Superior temporal gyrus (tissue), 1 donor: ENCODE results near the gene ATMIN.

ENCODE experiments used
- DNase-seq: peaks from one replicate; pipeline ENCODE4 v3.0.0-alpha.2; 2016; ENCODE audit errors: extremely low spot score

Gene ATMIN

DNA sequence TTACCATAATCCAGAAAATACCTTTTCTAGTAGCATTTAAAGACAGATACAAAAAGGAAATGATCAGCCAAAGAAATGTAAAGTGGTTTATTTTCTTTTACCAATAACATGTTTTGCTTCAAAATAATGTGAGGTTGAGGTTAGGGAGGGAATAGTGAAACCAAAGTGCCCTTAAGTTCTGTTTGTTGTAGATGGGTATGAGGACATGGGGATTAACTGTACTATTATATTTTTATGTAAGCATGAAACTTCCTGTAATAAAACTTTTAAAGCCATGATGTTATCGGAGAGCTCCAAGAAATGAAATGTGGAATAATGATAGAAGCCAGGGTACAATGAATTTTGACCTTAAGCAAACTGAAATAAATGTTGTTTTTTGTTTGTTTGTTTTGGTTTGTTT is 31.5 kb downstream of the ATMIN start:
- DNase-seq = no peak

DNA sequence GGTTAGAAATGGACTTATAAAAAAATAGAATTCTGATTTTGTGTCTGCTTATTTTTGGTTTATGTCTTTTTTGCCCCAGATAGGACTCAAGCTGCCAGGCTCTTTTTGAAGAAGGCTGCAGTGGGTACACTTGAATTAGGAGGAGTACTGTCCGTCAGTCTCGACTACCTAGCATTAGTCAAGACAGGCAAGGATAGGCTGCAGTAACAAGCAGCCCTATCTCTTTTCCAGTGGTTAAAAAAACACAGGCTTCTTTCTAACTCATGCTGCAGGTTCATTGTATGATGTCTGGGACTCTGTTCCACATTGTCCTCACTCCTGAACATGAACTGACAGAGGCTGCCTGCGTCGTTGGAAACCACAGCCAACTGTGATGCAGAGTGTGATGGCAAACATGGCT is 33.4 kb downstream of the ATMIN start:
- DNase-seq = no peak

DNA sequence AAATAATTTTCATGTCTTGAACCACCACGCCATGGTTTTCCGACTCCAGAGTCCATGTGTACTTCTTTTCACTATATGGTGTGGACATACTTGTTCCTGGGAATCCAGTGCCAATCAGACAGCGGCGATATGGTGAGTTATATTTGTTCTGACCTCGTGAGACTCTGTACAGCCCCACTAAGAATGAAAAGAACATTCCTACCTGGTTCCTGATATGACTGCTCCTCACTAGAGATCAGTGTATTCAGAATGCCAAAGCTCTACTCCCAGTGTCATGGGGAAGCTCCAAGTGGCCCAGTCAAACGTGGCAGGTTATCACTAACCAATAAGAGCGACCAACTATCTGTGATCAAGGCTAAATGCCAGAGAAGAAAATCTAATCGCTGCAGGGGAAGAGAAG is 35.3 kb downstream of the ATMIN start:
- DNase-seq = no peak

DNA sequence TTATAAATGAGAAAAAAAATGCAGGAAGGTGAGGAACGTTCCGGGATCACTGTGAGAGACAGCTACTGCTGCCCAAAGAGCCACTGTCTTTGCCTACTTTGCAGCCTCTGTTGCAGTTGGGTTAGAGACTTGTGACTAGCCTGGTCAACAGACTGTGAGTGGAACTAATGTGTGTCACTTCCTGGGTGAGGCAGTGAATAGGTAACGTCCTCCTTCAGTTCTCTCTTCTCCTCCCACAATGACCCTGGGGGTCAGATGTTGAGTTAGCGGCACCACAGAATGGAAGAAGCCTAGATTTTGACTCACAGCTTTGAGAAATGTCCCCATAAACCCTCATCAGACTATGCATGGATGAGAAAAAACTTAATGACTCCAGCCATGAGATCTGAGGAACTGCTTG is 36.2 kb downstream of the ATMIN start:
- DNase-seq = no peak

DNA sequence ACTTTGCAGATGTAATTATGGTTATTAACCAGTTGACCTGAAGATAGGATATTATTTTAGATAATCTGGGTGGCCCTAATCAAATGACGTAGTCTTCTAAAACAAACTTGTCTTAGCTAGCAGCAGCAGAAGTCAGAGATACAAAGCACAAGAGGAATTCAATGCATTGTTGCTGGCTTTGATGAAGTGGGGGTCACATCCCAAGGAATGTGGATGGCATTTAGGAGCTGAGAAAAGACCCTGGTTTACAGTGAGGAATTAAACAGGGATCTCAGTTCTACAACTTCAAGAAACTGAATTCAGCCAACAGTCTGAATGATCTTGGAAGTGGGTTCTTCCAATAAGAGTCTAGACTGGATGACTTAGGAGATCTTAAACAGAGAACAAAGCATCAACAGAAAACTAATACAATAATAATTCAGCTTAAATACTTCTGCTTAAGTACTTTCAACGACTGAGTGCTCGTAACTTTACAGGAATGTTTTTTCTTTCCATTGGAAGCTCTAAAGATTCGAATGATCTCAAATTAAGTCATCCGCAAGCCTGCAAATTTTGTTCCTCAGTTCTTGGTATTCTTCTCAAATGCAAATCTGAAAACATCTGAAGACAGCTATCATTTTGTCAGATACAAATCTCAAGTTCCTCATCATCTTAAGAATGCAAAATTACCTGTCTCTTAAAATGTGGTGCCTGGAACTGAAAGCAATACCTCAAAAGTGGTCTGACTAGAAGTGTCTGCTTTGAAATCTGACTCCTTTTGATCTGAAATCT is 38.1 kb downstream of the ATMIN start:
- DNase-seq = no peak

DNA sequence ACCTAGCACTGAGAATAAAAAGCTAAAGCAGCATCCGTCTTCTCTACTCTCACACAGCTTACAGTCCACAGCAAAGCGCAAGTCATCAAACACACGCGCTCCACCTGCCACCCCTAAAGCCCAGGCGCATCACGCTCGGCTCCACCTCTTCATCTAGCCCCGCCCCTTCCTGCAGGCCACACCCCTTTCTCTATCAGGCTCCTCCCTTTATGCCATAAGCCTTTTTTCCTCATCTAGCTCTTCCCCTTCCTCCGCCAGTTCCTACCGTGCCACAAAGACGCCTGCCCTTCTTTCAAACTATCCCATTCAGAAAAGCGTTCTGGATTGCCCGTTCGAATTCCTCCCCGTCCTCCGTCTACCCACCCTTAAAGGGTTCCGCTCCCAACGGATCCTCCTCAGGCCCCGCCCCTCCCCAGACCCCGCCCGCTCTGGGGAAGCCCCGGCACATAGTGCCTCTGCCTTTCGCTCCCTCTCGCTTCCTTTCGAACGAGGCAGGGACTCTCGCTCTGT is 41.0 kb downstream of the ATMIN start:
- peak; percentile 92 for DNase-seq

DNA sequence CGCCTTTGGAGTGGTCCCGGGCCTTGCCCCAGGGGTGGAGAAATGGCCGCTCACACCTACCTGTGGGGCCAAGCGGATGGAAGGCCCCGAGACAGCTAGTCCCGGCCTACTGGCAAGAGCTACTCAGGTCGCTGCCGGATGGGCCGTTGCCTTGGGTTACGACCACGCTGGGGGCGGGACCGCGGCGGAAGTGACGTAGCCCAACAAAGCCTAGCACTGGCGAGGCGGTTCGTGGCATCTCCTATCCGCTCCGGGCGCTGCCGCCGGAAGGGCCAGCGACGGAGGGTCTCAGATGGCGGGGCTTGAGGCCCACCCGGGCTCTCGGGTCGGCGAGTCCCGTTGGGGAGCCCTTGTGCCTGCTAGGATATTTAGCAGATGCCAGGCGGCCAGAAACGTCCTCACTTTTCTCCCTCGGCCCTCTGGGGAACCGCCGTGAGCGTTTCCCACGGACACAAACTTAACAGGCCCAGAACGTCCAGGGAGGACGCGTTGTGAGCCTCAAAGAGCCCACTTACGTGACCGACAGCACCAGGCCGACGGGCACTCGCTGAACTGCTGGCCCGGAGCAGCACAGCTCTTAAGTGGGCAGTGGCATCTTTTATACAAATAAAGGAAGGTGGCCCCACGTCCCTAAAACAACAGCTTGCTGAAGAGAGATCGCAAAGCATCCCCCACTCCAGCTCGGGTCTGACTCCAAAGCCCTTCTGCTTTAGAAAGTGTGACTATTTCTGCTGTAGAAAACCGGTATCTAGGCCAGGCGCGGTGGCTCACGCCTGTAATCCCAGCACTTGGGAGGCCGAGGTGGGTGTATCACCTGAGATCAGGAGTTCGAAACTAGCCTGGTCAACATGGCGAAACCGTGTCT is 41.7 kb downstream of the ATMIN start, which contains the start of gene C16orf46:
TSS of gene C16orf46 (minus strand) at position 163 of the 865 bp plus-strand sequence. CDS start 13,283 bp downstream, outside the sequence.
- DNase-seq = peak; percentile 98

DNA sequence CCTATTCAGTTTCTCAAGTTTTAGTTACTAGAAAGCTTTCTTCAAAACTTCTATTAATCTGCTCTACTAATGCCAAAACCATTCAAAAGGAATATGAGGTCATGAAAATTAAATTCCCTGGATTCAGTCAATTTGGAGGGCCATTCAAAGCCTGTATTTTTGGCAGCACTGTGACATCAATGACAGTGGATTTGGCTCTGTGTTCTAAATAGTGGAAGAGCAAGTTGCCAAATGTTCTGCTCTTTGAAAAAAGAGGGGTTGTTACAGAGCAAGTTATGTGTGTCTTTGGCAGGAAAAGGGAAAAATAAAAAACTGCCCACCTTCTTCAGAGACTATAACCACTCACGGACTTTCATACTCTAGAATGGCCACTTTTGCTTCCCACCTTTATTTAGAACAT is 44.6 kb downstream of the ATMIN start:
- no peak for DNase-seq

DNA sequence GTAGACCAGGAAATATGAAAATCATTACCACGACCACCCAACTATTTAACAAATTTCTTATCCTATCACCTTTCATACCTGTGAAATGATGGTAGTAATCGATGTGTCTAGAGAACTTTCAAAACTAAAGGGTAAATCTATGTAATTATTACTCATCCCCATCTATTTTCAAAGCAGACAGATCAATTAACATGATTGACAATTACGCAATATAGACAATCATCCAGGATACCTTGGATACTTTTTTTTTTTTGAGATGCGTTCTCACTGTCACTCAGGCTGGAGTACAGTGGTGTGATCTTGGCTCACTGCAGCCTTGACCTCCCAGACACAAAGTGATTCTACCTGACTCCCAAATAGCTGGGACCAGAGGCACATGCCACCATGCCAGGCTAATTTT is 45.4 kb downstream of the ATMIN start:
- DNase-seq = no peak

DNA sequence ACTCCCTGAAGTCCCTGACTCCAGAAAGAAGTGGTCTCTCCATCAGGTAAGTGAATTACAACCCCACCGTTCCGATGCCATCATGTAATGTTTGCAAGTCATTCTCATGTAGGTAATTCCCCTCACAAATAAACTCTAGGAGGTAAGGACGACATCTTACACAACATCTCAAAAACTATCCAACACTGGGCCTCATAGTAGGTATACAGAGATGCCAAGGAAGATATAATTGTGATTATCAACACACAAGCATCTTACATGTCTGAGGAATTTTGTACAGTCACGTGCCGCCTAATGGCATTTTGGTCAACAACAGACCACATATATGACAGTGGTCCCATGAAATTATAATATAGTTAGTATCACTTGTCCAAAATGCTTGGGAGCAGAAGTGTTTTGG is 53.2 kb downstream of the ATMIN start:
- no peak for DNase-seq

DNA sequence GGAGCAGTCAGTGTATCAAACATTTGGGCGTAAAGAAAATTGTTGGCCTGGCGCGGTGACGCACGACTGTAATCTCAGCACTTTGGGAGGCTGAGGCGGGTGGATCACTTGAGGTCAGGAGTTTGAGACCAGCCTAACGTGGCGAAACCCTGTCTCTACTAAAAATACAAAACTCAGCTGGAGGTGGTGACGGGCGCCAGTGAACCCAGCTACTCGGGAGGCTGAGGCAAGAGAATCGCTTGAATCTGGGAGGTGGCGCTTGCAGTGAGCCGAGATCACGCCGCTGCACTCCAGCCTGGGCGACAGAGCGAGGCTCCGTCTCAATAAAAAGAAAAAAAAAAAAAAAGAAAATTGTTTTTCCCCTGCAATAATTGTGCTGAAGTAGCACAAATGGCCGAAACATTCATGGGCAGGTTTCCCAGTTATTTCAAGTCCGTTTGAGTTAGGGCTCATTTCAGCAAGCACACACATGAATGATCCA is 59.2 kb downstream of the ATMIN start:
- no peak for DNase-seq

DNA sequence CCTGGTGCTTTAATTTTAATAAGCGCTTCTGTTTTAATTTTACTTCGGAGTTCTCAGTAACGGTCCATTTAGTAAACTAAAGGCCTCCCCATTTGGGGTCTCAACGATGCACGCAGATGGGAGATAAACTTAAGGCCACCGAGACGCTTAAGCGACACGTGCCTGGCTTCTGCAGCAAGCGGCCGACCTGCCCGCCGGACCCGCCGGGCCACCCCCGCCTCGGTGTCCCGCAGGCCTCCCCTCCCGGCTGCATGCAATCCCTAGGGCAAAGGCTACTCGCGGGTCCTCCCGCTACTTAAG is 60.0 kb downstream of the ATMIN start:
- DNase-seq = no peak

DNA sequence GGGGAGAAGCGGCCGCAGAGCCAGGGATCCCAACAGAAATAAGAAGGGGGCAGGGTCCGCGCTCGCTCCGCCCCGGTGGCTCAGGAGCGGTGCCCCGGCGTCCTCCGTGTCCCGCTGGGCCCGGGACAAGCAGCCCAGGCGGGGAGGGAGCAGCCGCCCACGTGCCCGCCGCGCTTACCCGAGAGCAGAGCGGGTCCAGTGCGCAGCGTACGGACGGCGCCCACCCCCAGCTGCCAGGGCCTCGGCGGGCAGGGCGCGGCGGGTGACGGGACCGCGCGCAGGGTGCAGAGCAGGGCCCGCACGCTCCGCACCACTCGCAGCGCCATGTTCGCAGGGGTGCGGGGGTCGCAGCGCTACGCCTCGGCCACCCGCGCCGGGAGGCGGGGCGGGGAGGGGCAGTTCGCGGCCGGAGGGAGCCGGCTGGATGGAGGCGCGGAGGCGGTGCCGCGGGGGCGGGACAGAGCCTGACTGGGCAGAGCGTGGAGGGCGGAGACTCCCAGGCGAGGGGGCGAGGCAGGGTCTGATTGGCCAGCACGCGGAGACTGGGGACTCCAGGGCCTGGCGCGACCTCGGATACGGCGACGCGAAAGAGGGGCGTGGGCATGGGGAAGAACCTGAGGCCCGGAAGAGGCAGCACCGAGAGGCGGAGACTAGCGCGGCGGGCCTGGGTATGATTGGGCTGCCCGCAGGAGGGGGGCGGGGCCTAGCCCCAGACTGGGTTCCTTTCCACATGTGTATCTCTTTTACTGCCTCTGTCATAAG is 60.5 kb downstream of the ATMIN start, which contains the start of gene GCSH:
TSS of gene GCSH (minus strand) at position 443 of the 762 bp plus-strand sequence. CDS start at position 326, 117 bp downstream.
- DNase-seq = peak; percentile 98

DNA sequence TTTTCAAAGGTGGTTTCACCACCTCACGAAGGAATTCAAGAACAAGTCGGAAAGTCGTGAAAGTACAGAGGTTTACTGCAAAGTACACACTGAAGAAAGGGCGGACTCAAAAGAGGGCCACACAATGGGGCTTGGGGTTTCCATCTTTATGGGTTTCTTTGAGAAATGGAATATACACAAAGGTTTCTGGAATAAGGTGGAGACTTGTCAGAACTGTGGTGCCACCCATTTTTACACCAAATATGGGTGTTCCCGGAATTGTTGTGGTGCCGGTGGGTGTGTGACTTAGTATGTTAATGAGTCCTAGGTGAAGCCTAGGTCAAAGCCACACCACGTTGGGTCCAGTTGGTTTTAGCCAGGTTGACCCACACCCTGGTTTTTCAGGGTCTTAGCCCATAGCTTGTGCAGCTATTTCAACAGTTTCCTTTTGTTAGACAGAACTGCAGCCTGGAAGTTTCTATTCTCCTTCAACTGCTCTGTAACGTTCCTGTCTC is 61.1 kb downstream of the ATMIN start:
- no peak for DNase-seq
